Measurements from ENCODE around the gene SORCS3. TPM values are rescaled to one million over a fixed set of nuclear protein-coding genes. Genes with fewer than 3 reads are reported as not detected.

SORCS3 gene
- total RNA-seq, 1 donor from 2014 or later = not detected

DNA sequence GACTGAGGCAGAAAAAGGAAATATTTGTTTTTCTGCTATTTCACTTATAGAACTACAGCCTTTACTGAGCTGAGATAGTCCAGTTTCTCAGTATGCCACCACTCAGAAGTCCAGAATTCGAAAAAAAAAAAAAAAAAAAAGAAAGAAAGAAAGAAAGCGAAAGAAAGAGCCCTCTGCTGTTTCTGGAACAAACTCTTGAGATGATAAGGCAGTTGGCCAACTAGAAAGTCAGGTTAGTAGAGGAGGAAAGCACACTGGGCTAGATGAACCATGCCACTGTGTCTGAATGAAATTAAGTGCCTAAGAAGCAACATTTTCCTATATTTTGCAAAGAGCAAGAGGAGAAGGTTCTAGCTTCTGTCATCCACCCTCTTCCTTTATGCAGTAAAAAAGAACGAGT is 403.8 kb downstream of the SORCS3 start:
- no peaks in the 10 kb centered on the region for H3K27me3 Mint-ChIP-seq (ENCODE audit: low read depth)
- H3K9me3 Mint-ChIP-seq = no peaks in the 10 kb centered on the region
- H3K4me1 Mint-ChIP-seq (ENCODE audit: low read depth) = no peaks in the 10 kb centered on the region
- H3K4me3 Mint-ChIP-seq (ENCODE audit: low read depth) = no peak overlapping the region
- H3K27ac Mint-ChIP-seq = no peak overlapping the region
- intact Hi-C loops (cut with micrococcal nuclease) = no loop called here
- DNase-seq (ENCODE audit: low spot score) = no peak
- no peaks in the 10 kb centered on the region for H3K36me3 Mint-ChIP-seq (ENCODE audit: low read depth)

DNA sequence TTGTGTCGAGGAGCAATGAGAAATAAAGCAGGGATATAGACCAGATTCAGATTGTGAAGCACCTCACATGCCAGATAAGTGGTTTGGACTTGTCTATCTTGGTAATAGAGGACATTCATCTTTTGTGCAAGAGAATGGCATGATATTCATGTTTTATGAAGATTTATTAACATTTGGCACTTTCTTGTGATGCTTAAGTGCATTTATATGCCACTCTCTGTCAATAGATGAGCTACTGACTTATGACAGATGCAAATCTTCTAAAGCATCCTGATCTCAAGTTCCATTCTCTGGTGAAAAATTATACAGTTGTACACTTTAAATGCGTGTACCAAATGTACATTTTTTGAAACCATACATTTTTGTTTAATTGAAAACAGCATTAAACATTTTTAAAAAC is 415.3 kb downstream of the SORCS3 start:
- no peaks in the 10 kb centered on the region for H3K36me3 Mint-ChIP-seq (ENCODE audit: low read depth)
- H3K9me3 Mint-ChIP-seq = no peaks in the 10 kb centered on the region
- intact Hi-C loops (cut with micrococcal nuclease) = no loop called here
- H3K27me3 Mint-ChIP-seq (ENCODE audit: low read depth) = no peaks in the 10 kb centered on the region
- DNase-seq (ENCODE audit: low spot score) = no peak
- no peak overlapping the region for H3K4me3 Mint-ChIP-seq (ENCODE audit: low read depth)
- no peaks in the 10 kb centered on the region for H3K4me1 Mint-ChIP-seq (ENCODE audit: low read depth)
- H3K27ac Mint-ChIP-seq = no peak overlapping the region

DNA sequence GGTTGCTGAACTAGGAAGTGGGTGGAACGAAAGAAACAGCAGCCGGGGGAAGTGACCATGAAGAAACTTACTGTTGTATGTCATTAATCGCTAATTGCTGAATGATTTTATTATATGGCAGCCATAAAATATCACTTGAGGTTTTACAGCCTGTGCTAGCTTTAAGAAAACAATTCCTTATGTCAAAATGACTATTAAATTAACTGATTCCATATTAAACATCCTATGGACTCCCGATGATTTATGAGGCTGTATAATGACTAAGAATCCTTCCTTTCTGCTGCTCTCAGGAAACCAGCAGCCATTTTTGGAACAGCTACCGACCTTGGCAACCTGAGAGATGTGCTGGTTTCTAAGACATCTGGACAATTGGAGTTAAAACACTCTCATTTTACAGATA is 421.9 kb downstream of the SORCS3 start:
- H3K27ac Mint-ChIP-seq = no peak overlapping the region
- intact Hi-C loops (cut with micrococcal nuclease) = no loop called here
- no peaks in the 10 kb centered on the region for H3K9me3 Mint-ChIP-seq
- no peak for DNase-seq (ENCODE audit: low spot score)
- no peaks in the 10 kb centered on the region for H3K4me1 Mint-ChIP-seq (ENCODE audit: low read depth)
- no peak overlapping the region for H3K4me3 Mint-ChIP-seq (ENCODE audit: low read depth)
- no peaks in the 10 kb centered on the region for H3K36me3 Mint-ChIP-seq (ENCODE audit: low read depth)
- no peaks in the 10 kb centered on the region for H3K27me3 Mint-ChIP-seq (ENCODE audit: low read depth)

DNA sequence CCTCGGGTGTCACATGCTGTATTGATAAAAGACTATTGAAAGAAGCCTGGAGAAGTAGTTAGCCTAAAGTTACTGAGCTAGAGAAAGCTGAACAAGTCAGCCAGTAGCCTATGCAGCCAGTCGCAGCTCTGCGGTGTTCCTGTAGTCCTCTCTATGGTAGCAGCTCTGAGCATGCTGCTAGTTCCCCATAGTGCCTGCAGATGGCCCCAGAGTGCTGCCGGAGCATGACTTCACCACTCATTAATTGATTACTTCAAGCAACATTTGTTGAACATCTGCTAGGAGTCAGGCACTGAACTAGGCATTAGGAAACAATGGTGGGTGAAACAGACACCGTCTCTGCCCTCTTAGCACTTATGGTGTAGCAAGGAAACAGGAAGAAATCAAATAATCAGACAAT is 422.7 kb downstream of the SORCS3 start:
- intact Hi-C loops (cut with micrococcal nuclease) = no loop called here
- no peak for DNase-seq (ENCODE audit: low spot score)
- no peaks in the 10 kb centered on the region for H3K4me1 Mint-ChIP-seq (ENCODE audit: low read depth)
- H3K9me3 Mint-ChIP-seq = no peaks in the 10 kb centered on the region
- no peak overlapping the region for H3K27ac Mint-ChIP-seq
- H3K36me3 Mint-ChIP-seq (ENCODE audit: low read depth) = no peaks in the 10 kb centered on the region
- no peak overlapping the region for H3K4me3 Mint-ChIP-seq (ENCODE audit: low read depth)
- no peaks in the 10 kb centered on the region for H3K27me3 Mint-ChIP-seq (ENCODE audit: low read depth)

DNA sequence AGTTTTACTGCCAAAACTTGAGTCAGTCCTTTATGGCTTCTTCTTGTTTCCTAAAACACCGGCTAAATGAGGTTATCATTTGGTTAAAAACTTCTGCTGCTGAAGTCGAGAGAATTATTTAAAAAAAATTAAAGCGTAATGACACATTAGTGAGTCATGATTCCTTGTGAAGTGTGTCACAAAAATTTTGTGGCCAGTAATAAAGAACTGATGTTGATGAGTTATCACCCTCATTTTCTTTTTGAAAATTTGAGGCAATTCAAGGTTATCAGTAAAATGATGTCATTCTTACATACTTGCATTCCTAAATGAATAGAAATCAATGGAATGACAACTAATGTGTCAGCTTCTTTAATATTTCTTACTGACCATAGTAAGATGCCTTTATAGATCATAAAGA is 427.4 kb downstream of the SORCS3 start:
- Mint-ChIP-seq H3K27me3 (ENCODE audit: low read depth) (no peaks in the 10 kb centered on the region), H3K4me1 (ENCODE audit: low read depth) (no peaks in the 10 kb centered on the region), H3K9me3 (no peaks in the 10 kb centered on the region), H3K36me3 (ENCODE audit: low read depth) (no peaks in the 10 kb centered on the region), H3K27ac (no peak overlapping the region), H3K4me3 (ENCODE audit: low read depth) (no peak overlapping the region)
- intact Hi-C loops (cut with micrococcal nuclease) = no loop called here
- no peak for DNase-seq (ENCODE audit: low spot score)

DNA sequence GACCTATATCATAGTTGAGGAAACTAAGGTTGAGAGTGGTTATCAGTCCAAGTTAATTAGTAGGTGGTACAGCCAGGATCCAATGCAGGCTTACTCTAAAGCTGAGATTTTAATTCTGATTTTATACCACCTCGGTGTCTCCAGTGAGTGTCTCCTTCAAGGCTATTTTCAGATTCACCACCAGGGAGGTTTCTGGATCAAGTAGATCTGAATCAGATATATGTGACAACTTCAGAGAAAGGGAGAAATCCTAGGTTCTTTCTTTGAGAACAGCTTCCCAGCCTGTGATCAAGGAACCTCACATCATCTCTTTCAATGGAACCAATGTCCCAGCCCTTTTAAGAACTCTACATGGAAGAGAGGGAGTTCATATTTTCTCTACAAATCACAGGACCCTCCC is 429.2 kb downstream of the SORCS3 start:
- H3K27me3 Mint-ChIP-seq (ENCODE audit: low read depth) = no peaks in the 10 kb centered on the region
- intact Hi-C loops (cut with micrococcal nuclease) = no loop called here
- H3K4me3 Mint-ChIP-seq (ENCODE audit: low read depth) = no peak overlapping the region
- no peak for DNase-seq (ENCODE audit: low spot score)
- H3K36me3 Mint-ChIP-seq (ENCODE audit: low read depth) = no peaks in the 10 kb centered on the region
- no peaks in the 10 kb centered on the region for H3K4me1 Mint-ChIP-seq (ENCODE audit: low read depth)
- no peaks in the 10 kb centered on the region for H3K9me3 Mint-ChIP-seq
- H3K27ac Mint-ChIP-seq = no peak overlapping the region

DNA sequence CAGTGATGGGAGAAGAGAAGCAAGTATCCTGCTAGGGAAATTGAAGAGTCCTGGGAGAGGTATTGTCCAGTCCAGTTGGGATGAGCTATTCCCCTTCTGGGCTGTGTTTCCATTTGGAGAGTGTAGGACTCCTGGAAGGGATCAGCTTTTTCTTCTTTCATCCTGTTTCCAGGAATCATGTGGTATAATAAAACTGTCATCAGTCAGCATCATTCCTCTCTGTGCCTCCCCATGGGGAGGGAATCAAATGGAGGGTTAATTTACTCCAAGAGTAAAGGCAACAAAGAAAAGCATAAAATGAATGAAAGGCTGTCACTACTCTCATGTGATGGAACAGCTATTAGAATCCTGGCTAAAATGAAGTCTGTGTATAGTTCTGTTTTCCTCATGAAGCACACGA is 429.9 kb downstream of the SORCS3 start:
- Mint-ChIP-seq H3K36me3 (ENCODE audit: low read depth) (no peaks in the 10 kb centered on the region), H3K27ac (no peak overlapping the region), H3K4me3 (ENCODE audit: low read depth) (no peak overlapping the region), H3K4me1 (ENCODE audit: low read depth) (no peaks in the 10 kb centered on the region), H3K9me3 (no peaks in the 10 kb centered on the region), H3K27me3 (ENCODE audit: low read depth) (no peaks in the 10 kb centered on the region)
- DNase-seq (ENCODE audit: low spot score) = no peak
- intact Hi-C loops (cut with micrococcal nuclease) = no loop called here

DNA sequence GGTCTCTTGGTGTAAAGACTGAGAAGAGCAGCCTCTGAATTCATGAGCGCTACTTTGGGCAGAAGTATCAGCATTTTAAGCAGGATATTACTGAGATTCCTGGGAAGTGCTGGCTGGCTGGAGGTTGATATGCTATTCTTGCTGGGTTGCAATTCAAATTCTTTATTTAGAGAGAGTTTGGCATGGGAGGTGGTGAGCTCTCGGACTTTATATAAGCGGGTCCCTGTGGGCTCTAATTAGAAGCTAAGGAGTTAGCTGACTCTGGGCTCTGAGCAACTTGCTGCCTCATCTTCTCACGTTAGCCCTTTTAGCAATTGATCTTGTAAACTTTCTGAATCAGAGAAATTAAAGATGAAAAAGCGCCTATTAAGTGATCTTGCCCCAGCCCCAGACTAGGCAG is 430.9 kb downstream of the SORCS3 start:
- Mint-ChIP-seq H3K4me3 (ENCODE audit: low read depth) (no peak overlapping the region), H3K9me3 (no peaks in the 10 kb centered on the region), H3K4me1 (ENCODE audit: low read depth) (no peaks in the 10 kb centered on the region), H3K27me3 (ENCODE audit: low read depth) (no peaks in the 10 kb centered on the region), H3K27ac (no peak overlapping the region), H3K36me3 (ENCODE audit: low read depth) (no peaks in the 10 kb centered on the region)
- intact Hi-C loops (cut with micrococcal nuclease) = no loop called here
- no peak for DNase-seq (ENCODE audit: low spot score)

DNA sequence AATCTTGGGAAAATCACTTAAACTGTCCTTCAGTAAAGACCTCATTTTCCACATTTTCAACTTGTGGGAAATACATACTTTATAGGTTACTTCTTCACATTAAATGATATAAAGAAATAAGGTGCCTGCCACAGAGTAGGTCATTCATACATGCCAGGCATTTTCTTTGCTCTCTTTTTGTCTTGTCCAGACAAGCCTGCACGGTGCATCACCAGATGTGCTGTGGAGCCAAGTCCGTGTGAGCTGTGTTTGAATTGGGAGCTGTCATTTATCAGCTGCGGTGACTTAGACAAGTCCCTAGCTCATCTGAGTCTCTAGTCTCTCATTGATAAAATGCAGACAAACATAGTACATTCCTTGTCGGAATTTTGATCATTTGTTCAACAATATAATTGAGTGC is 432.9 kb downstream of the SORCS3 start:
- no peaks in the 10 kb centered on the region for H3K9me3 Mint-ChIP-seq
- H3K27me3 Mint-ChIP-seq (ENCODE audit: low read depth) = no peaks in the 10 kb centered on the region
- H3K27ac Mint-ChIP-seq = no peak overlapping the region
- no peaks in the 10 kb centered on the region for H3K4me1 Mint-ChIP-seq (ENCODE audit: low read depth)
- H3K36me3 Mint-ChIP-seq (ENCODE audit: low read depth) = no peaks in the 10 kb centered on the region
- no peak for DNase-seq (ENCODE audit: low spot score)
- H3K4me3 Mint-ChIP-seq (ENCODE audit: low read depth) = no peak overlapping the region
- intact Hi-C loops (cut with micrococcal nuclease) = no loop called here

DNA sequence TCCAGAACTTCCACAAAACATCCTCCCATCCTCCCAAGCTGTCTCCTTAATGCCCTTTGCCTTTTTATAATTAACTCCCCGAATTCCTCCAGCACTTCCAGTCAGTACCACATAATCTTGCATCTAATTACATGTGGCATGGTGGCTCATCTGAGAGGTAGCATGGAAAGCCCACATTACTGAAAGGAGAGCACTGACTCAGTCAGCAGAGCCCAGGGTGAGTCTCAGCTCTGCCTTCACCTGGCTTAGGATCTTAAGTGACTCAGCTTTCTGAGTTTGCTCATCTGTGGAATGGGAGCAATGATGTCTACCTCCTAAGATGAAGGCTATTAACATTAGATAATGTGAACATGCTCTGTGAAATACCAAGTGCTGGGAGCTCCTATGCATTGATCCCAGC is 433.9 kb downstream of the SORCS3 start:
- H3K36me3 Mint-ChIP-seq (ENCODE audit: low read depth) = no peaks in the 10 kb centered on the region
- DNase-seq (ENCODE audit: low spot score) = no peak
- H3K4me3 Mint-ChIP-seq (ENCODE audit: low read depth) = no peak overlapping the region
- no peaks in the 10 kb centered on the region for H3K9me3 Mint-ChIP-seq
- no peaks in the 10 kb centered on the region for H3K4me1 Mint-ChIP-seq (ENCODE audit: low read depth)
- intact Hi-C loops (cut with micrococcal nuclease) = no loop called here
- no peaks in the 10 kb centered on the region for H3K27me3 Mint-ChIP-seq (ENCODE audit: low read depth)
- H3K27ac Mint-ChIP-seq = no peak overlapping the region

DNA sequence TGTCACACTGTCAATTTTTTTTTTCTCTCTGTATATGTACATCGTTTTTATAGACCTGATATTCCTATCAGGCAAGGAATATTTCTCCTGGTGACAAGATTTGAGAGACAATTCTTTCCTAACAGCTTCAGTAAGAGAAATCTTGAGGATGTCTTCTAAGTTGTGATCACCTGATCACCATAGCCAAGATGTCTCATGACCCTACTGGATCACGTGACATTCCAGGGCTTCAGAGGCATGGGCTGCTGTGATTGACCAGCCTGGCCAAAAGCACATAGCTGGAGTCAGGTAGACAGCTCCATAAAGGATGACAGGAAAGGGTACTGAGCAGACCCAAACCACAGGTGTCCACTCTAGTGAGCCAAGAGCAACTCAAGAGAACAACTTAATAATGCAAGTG is 444.9 kb downstream of the SORCS3 start:
- no peaks in the 10 kb centered on the region for H3K4me1 Mint-ChIP-seq (ENCODE audit: low read depth)
- no peak overlapping the region for H3K27ac Mint-ChIP-seq
- H3K27me3 Mint-ChIP-seq (ENCODE audit: low read depth) = no peaks in the 10 kb centered on the region
- H3K4me3 Mint-ChIP-seq (ENCODE audit: low read depth) = no peak overlapping the region
- H3K36me3 Mint-ChIP-seq (ENCODE audit: low read depth) = no peaks in the 10 kb centered on the region
- no peak for DNase-seq (ENCODE audit: low spot score)
- intact Hi-C loops (cut with micrococcal nuclease) = no loop called here
- no peaks in the 10 kb centered on the region for H3K9me3 Mint-ChIP-seq

DNA sequence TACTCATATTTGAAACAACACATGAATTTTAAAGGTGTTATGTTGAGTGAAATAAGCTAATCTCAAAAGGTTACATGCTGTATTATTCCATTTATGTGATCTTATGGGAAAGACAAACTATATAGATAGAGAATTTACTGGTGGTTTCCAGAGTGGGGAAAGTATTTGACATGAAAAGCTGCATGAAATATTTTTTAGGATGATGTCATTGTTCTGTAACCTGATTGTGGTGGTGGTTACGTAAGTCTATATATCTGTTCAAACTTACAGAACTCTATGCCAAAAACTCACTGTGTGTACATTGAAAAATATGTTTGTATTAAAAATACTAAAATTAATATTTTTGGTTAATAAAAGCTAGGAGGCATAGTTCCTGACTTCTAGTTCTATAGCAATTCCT is 453.0 kb downstream of the SORCS3 start:
- intact Hi-C loops (cut with micrococcal nuclease) = no loop called here
- no peaks in the 10 kb centered on the region for H3K36me3 Mint-ChIP-seq (ENCODE audit: low read depth)
- no peak for DNase-seq (ENCODE audit: low spot score)
- no peak overlapping the region for H3K4me3 Mint-ChIP-seq (ENCODE audit: low read depth)
- H3K27ac Mint-ChIP-seq = no peak overlapping the region
- no peaks in the 10 kb centered on the region for H3K9me3 Mint-ChIP-seq
- H3K27me3 Mint-ChIP-seq (ENCODE audit: low read depth) = no peaks in the 10 kb centered on the region
- H3K4me1 Mint-ChIP-seq (ENCODE audit: low read depth) = no peaks in the 10 kb centered on the region

DNA sequence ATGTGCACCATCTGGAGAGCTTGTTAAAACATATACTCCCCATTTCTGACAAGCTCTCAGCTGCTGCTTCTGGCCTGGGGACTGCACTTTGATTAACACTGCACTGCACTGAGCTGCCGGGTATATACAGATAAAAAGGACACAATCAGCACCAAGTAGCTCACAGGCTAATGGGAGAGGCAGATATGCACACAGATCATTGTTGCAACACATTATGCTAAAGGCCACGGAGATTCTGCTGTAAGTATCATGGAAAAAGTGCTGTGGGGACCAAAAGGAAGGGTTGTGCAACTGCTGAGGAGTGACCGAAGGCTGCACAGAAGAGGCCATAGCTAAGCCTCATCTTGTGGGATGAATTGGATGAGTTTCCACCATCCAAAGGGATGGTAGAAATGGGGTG is 455.2 kb downstream of the SORCS3 start:
- no peaks in the 10 kb centered on the region for H3K9me3 Mint-ChIP-seq
- no peaks in the 10 kb centered on the region for H3K36me3 Mint-ChIP-seq (ENCODE audit: low read depth)
- H3K4me1 Mint-ChIP-seq (ENCODE audit: low read depth) = no peaks in the 10 kb centered on the region
- H3K27ac Mint-ChIP-seq = no peak overlapping the region
- no peaks in the 10 kb centered on the region for H3K27me3 Mint-ChIP-seq (ENCODE audit: low read depth)
- no peak for DNase-seq (ENCODE audit: low spot score)
- intact Hi-C loops (cut with micrococcal nuclease) = no loop called here
- H3K4me3 Mint-ChIP-seq (ENCODE audit: low read depth) = no peak overlapping the region

DNA sequence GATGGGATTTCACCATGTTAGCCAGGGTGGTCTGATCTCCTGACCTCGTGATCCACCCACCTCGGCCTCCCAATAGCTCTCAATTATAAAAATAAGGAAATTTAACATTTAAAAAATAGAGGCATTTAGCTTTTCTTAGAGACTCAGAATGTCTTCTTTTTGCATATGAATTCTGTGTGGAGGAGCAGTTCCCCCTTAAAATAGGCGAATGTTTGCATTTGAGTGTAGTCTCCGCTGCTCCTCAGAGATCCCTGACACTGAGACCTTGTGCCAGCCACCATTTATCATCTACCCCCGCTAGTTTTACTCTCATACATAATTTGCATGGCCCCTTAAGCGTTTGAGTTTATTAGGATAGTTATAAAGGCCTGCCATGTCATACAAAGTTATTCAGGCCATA is 461.9 kb downstream of the SORCS3 start:
- no peak for DNase-seq (ENCODE audit: low spot score)
- no peak overlapping the region for H3K27ac Mint-ChIP-seq
- H3K4me3 Mint-ChIP-seq (ENCODE audit: low read depth) = no peak overlapping the region
- intact Hi-C loops (cut with micrococcal nuclease) = no loop called here
- H3K9me3 Mint-ChIP-seq = no peaks in the 10 kb centered on the region
- no peaks in the 10 kb centered on the region for H3K36me3 Mint-ChIP-seq (ENCODE audit: low read depth)
- no peaks in the 10 kb centered on the region for H3K27me3 Mint-ChIP-seq (ENCODE audit: low read depth)
- no peaks in the 10 kb centered on the region for H3K4me1 Mint-ChIP-seq (ENCODE audit: low read depth)
